ENCODE results near the gene TARBP1.
"Not testable (repeated sequence)": the region's sequence is repeated elsewhere in the genome, so short reads cannot be mapped to it uniquely, and the experiment has no call there.

TARBP1 gene

DNA sequence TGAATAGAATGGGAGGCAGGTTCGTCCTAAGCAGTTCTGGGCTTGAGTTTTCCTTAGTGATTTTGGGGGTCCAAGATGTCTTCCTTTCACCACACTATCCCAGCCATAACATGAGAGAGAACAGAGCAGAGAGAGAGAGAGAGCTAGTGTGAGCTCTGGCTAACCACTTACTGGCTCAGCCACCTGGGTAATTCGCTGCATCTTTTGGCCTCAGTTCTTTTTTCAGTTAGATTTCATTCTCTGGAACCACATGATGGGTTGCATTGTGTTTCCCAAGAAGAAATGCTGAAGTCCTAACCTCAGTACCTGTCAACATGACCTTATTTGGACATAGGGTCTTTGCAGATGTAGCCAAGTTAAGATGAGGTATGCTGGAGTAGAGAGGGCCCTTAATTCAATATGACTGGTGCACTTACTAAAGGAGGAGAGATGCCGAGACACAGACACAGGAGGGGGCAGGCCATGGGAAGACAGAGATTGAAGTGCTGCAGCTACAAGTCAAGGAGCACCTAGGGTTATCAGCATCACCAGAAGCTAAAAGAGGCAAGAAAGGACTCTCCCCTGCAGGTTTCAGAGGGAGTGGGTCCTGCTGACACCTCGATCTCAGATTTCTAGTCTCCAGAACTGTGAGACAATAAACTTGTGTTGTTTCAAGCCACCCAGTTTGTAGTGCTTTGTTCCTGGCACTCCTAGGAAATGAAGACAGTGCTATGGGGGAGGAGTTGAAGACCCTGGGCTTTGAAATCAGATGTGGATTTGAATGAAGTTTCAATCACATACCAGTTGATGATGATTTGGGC lies 26.2 kb upstream of the TARBP1 start:
- no peak for DNase-seq (ENCODE audit: low read depth in 2 of 2)

DNA sequence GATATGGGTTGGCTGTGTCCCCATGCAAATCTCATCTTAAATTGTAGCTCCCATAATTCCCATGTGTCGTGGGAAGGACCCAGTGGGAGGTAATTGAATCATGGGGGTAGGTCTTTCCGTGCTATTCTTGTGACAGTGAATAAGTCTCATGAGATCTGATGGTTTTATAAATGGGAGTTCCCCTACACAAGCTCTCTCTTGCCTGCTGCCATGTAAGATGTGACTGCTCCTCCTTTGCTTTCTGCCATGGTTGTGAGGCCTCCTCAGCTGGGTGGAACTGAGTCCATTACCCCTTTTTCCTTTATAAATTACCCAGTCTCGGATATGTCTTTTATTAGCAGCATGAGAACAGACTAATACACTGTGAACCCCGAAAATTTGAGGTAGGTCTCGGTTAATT lies 25.3 kb upstream of the TARBP1 start:
- DNase-seq (ENCODE audit: low read depth in 2 of 2) = not testable (repeated sequence)

DNA sequence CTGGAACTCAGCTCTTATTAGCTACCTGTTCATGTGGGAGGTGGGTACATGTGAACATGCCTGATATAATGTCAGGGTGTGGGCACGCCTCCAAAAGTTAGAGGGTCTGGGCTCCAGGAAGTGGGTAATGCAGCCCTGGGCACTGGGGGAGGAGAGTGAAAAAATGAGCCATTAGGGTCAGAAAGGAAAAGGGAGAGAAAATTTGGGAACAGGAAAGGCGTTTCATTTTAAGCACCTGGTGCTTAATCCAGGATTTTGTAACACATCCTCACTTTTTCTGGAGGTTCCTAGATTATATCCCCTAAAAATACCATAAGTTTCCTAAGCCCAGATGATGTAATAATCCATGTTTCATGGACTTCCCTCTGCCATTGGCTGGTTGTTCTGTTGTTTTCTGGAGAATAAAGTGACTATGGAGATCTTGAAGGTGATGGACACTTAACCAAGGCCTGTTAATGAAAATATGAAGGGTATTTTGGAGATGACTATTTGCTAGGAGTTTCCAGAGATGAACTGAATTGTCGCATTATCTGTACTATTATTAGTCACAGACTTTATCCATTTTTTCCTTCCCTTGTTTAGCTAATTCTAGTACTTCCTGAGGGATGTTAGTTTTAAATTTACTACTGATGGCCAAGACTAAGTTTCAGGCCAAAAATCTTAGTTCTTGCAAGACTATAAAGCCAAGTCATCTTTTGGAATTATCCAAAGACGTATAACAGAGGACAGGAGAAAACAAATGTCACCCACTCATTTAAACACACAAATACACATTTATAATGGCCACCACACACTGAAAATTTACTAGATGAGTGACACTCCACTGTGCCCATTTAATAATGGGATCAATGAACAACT lies 24.4 kb upstream of the TARBP1 start:
- no peak for DNase-seq (ENCODE audit: low read depth in 2 of 2)

DNA sequence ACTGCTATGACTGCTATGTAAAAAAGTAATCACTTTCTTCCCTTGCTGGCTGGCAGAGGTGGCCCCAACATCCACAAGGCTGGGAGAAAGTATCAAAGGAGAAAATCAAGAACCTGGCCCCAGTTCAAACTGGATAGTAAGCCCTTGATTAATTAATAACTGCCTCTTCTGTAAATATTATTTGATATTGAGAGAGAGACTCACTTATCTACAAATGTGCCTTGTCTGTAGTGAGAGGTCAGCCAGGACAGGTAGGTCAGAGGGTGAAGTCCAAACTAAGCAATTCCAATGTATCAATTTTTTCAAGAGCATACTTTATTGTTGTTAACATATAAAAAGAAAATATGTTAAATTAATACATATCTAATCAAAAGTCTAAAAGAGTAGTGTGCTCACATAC lies 23.8 kb upstream of the TARBP1 start:
- no peak for DNase-seq (ENCODE audit: low read depth in 2 of 2)

DNA sequence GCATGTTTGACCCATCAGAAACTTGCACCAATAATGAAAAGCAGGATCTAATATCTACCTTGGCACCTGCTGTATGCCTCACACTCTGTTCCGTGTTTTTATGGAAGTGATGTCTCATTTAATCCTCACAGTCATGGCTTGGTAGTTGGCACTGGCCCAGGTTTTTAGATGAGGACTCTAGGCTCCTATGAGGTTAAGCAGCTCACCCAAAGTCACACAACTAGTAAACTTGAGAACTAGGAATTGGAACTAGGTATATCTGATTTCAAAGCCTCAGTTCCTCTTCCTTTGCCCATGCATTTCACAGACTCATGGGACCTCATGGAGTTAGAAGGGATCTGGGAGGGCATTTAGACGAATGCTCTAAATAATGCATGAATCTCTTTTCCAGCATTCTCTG lies 21.3 kb upstream of the TARBP1 start:
- DNase-seq (ENCODE audit: low read depth in 2 of 2) = no peak

DNA sequence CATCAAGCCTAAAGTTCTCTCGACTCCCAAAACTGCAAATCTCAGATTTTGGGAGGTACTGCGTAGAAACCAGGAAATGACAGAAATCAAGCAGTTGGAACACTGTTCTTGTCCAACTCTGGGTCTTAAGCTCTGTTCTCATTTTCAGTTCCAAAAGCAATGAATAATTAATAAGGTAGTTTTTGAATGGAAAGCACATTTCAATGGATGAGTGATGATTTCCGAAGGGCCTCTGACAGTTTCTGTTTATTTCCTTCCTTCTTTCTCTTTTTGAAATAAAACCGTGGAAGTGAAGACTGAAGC lies 20.9 kb upstream of the TARBP1 start:
- DNase-seq (ENCODE audit: low read depth in 2 of 2) = no peak

DNA sequence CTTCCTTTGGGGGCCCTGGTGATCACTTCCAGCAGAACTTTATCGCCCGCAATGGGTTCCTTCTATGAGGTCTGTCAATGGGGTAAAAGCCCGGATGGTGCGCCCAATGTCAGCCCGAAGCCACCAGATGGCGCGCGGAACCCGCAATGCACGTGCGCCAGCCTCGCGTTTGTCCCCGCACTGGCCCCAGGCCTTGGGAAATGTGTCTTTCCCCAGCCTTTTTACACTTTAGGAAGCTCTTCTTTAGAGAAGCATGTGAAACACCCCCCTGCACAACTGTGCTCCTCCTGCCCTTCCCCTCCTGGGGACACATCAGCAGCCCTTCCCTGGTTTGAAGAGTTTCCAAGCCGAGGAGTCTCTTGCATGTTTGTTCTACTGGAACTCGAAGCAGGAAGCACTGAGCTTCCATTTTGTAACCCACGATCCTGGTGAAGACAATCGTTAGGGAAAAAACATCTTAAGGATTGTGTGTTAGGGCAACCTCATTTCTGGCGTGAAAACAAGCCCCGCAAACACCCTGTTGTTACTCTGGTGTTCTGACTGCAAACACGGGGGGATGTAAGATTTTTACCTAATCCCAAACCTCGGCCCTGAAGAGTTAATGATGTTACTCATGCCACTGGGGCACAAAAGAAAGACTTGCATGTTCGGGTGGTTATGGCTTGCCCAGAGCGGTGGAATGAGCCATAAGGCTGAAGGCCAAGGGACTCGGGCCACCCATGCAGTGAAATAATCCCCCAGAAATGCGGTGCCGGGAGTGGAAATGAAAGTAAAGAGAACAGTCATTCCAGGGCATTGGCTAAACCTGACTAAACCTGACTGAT lies 20.4 kb upstream of the TARBP1 start:
- peak; percentile 92 for DNase-seq (ENCODE audit: low read depth in 2 of 2)

DNA sequence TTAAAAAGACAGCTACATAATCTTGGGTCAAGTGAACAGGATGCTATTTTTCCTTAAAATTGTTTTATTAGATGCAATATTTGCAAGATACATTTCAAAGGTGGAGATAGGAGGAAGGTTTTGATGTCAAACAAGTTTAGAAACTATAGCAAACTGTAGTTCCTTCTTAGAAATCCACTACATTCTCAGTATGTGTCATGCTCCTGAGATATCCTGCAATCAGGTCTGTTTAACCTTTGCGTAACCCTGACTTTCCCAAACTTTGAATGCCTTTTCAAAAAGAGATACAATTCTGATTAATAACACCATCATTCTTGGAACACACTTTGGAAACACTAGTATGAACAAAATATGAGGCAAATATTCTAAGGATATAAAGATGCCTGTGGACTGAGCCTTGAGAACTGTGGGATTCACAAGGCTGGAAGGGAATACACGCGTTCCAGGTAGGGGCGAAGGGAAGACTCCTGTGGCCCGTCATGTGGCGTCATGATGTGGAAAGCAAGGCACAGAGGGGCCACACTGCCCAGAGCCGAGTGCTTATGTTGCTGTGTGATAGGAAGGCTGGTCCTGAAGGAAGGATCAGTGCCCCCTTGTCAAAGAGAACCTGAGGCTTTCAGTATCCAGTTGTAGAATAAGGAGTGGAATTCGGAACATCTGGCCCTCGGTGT lies 19.6 kb upstream of the TARBP1 start:
- DNase-seq (ENCODE audit: low read depth in 2 of 2) = no peak

DNA sequence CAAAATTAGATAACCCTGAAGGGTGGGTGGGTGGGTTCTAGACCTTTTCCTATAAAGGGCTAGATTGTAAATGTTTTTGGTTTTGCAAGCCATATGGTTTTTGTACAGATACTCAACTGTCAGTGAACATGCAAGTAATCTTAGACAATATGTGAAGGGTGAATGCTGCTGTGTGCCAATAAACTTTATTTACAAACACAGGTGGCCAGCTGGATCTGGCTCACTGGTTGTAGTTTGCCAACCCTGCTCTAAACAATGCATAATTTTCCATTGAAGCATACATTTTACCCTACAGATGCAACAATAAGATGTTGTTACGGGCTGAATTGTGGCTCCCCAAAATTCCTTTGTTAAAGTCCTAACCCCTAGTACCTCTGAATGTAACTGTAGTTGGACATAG lies 18.6 kb upstream of the TARBP1 start:
- no peak for DNase-seq (ENCODE audit: low read depth in 2 of 2)

DNA sequence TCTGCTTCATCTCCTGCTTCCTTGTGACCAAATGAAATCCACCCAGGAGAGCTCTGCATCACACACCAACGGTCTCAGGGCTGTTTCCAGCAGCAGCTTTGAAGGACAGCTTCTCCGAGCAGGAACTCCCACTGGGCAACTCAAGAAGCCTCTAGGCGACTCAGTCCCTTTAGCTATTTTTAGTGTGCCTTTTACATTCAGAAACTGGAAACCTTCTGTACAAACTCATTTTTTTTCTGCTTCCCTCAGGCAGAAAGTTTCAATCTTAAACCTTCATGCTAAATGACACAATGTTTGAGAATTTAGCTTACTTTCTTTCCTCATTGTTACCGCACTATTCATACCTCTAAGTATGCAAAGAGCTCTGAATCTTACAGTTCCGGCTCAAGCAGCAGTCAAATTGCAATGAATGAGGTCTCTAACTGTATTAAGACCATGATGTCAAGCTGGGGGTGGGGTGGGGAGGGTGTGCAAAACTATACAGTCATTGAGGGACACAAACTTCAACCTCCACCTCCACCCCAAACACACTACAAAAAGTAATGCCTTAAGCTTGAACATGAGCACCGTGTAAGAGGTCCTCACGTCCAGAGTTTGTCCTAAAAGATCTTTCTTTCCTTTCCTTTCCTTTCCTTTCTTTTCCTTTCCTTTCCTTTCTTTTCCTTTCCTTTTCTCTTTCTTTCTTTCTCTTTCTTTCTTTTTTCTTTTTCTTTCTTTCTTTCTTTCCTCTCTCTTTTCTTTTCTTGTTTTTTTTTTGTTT lies 16.4 kb upstream of the TARBP1 start:
- peak; percentile 82 to 84 for DNase-seq (ENCODE audit: low read depth in 2 of 2)

DNA sequence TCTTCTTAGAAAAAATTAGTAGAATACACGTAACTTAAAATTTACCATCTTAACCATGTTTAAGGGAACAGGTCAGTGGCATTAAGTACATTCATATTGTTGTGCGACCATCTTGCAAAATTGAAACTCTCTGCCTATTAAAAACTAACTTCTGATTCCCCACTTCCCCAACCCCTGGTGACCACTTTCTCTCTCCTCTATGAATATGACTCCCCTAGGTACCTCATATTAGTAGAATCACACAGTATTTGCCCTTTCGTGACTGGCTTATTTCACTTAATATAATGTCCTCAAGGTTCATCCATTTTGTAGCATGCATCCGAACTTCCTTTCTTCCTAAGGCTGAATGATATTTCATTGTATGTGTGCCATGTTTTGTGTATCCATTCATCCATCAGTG lies 15.1 kb upstream of the TARBP1 start:
- DNase-seq (ENCODE audit: low read depth in 2 of 2) = no peak

DNA sequence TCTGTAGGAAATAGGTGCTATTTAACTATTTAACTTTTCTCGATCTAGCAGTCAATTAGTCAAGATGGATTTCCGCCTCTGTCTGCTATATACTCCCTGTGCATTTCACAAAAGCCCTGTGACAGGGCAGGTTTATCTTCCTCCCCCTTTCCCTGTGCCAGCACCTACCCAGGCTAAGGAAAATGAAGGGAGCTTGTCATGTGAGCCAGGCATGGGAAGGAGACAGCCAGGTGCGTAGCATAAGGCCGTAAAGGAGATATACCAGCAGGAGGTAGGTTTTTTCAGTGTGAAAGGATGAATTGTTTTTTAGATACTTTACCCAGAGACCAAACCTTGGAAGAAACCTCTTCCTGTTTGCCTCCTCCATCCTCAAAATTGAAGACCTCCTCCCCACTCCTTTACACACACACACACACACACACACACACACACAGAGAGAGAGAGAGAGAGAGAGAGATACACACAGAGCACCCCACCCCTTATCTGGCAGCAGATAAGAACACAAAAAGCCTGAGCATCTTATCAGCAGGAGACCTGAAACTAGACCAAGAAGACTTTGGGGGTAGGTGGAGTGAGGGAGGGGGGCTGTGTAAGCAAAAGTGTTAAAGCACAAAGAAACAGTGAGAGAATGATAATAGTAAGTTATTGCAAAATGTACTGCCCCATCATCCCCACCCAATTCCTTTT lies 12.0 kb upstream of the TARBP1 start:
- no peak for DNase-seq (ENCODE audit: low read depth in 2 of 2)

DNA sequence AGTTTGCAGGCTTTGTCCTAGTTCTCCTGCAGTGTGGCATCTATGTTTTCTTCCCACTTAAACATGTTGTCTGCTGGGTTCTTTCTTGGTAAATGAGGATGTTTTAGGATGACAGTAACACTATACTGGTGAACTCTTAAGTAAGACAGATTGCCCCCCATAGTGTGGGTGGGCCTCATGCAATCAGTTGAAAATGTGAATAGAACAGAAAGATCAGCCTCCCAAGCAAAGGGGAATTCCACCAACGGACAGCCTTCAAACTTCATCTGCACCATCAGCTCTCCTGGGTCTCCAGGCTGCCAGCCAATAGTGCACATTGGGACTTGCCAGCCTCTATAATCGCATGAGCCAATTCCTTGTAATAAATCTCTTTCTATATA lies 10.7 kb upstream of the TARBP1 start:
- no peak for DNase-seq (ENCODE audit: low read depth in 2 of 2)

DNA sequence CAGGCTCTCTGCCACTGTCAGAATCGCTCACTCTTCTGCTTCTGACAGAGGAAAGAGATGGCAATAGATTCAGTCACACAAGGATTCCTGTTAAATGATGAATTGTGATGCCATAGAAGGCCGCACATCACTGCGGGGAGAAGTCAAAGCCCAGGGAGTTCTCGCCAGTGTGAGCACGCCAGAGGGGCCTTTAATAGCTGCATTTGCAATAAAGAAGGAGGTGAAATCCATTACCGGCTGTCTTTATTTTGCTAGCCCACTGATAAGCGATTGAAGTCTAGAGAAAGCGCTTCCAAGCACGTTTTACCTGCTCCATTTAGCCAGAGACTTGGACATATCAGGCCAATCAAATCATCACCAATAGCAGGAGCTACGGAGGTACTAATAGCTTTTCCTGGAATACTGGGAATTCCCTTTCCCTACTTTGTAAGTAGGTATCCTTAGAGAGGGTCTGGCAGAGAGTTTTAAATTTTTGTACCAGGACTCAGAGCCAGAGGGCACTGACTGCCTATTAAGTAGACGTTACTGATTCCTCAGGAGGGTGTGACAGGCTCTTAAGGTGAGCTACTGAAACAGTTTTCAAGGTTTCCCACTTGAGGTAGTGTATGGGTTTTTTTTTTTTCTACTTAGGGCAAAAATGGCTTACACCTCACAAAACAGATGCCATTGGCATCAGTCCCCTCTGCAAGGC lies 10.2 kb upstream of the TARBP1 start:
- no peak for DNase-seq (ENCODE audit: low read depth in 2 of 2)

DNA sequence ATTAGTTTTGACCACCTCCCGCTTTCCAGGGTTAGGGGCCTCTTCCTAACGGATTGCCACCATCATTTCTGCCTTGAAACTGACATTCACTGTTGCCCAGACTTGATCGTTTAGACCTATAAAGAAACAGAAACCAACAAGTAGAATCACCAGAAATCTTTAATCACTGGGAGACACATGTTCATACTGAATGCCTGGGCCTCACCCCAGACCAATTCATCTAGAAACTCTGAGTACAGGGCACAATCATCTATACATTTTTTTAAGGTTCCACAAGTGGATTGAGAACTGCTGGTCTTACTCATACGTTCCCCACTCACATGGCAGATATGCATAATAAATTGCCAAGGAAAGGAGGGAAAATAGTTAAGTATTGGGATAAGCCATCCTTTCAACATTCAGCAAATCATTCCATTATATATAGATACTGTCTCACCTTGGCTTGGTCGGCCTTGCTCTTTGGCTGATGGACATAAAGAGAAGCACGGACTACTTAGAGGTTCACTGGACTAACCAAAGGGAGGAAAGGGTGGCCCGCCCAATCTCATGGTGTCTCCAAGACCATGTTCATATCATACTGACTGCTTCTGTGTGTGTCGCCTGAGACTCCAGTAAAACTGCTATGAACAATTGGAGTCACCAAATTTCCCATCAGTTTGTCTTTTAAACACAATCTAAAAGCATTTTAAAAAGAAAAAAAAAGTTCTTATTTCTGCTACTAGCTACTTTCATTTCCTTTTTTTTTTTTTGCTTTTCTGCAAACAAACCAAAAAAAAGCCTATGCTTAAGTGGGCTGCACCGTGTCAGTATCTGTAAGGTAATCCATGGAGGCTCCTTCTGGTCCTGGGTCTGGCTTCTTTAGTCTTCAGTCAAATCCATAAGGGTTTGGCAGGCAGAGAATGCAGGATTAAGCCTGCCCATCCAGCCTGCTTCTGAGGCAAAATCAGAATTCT lies 9.4 kb upstream of the TARBP1 start:
- DNase-seq (ENCODE audit: low read depth in 2 of 2) = no peak

DNA sequence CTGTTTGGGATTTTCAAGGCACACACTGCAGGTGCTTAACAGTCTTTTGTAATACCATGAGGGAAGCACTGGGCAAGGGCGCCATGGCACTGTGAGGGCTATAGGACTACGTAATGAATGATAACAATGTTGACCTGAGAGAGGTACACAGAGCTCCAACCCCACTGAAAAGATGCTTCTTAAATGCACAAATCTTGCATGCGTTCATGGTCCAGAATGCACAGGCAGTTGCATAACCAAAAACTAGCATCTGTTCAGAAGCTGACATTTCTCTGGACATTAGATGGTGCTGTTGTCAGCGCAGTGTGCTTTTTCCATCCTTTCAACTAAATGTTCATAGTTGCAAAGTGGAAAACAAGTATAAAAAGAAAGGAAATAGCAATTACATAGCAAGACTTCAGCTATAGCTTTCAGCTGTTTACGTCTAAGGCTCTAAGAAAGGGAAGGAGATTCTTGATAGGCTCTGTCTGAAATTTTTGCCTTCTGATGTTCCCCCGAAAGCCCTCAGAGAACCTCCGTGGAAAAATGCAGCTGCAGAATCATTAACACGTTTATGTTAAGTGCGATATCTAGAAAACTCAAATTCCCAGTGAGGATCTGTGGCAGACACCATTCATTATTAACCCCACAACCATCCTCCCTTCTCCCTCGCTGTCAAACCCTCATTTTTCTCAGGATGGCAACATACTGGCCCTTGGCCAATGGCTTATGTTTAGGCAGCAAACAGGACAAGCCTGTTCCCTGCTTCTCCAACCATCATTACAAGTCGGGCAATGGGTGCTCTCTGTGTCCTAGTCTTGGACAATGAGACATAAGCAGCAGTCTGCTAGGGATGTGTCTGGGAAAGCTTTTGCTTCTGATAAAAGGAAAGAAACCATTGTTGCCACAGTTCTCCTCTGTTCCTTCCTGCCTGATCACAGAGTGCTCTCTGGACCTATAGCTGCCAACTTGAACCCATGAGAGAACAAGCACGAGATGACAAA lies 8.2 kb upstream of the TARBP1 start:
- DNase-seq (ENCODE audit: low read depth in 2 of 2) = peak; percentile 55 to 63

DNA sequence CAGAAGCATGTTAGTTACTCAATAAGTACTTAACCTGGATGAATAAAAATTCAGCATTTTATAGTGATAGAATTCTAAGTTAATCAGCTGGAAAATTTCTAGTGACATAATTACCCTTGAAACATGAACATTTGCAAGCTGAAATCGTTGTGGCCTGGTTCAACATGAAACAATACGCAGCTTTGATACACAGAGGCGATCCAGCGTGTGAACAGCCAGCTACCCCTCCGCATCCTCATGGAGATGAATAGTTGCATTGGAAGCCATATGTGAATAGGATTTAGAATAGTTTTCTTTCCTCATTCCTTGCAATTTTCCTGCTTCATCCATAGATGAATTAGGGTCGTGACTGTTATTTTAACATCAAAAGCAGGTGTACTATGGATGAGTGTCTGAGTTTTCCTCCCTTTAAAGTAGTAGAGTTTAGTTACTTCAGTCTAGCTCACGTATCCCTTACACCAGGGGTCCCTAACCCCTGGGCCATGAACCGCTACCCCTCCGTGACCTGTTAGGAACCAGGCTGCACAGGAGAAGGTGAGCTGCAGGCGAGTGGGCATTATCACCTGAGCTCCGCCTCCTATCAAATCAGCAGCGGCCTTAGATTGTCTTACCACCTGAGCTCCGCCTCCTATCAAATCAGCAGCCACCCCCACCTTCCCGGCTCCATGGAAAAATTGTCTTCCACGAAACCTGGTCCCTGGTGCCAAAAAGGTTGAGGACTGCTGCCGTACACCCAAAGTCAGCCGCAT lies 6.2 kb upstream of the TARBP1 start:
- no peak for DNase-seq (ENCODE audit: low read depth in 2 of 2)

Measured in fibroblast of skin of left quadriceps (primary cell).